Osteoblast (primary cell): ENCODE results near the gene UNC13C. TPM values are rescaled to one million over a fixed set of nuclear protein-coding genes. Genes with fewer than 3 reads are reported as not detected.
"Not testable (repeated sequence)": the region's sequence is repeated elsewhere in the genome, so short reads cannot be mapped to it uniquely, and the experiment has no call there.

Experiments
- DNase-seq: peaks from one replicate; pipeline ENCODE4 v3.0.0; 2011; ENCODE audit warnings: low spot score, mixed read lengths; ENCODE audit not compliant: insufficient read length; ENCODE audit errors: missing footprints
- H2AFZ ChIP-seq: 2 replicates; pipeline ENCODE4 v1.6.0; 2011; ENCODE audit warnings: mild to moderate bottlenecking, low read length
- H3K27ac ChIP-seq: 2 replicates; pipeline ENCODE4 v1.5.1; 2011; ENCODE audit warnings: mild to moderate bottlenecking, low read depth, low read length, moderate library complexity
- H3K27me3 ChIP-seq: 2 replicates; pipeline ENCODE4 v1.6.0; 2012; ENCODE audit warnings: mild to moderate bottlenecking, control low read depth, inconsistent platforms, low read length, moderate library complexity; ENCODE audit not compliant: insufficient read depth
- H3K36me3 ChIP-seq: 2 replicates; pipeline ENCODE4 v1.5.1; 2011; ENCODE audit warnings: mild to moderate bottlenecking, low read length, control low read depth, moderate library complexity; ENCODE audit not compliant: insufficient read depth
- H3K4me1 ChIP-seq: 2 replicates; pipeline ENCODE4 v1.5.1; 2011; ENCODE audit warnings: mild to moderate bottlenecking, low read length, control low read depth, moderate library complexity; ENCODE audit not compliant: insufficient read depth
- H3K4me2 ChIP-seq: 2 replicates; pipeline ENCODE4 v1.6.0; 2011; ENCODE audit warnings: mild to moderate bottlenecking, low read length; ENCODE audit not compliant: insufficient read depth
- H3K4me3 ChIP-seq: fragments of 200-600 bp; sonication (generic); 3 replicates; pipeline ENCODE4 v1.5.1; 2012; ENCODE audit warnings: mild to moderate bottlenecking, low read length, inconsistent platforms; ENCODE audit not compliant: insufficient read depth
- H3K79me2 ChIP-seq: 2 replicates; pipeline ENCODE4 v1.6.0; 2012; ENCODE audit warnings: mild to moderate bottlenecking, low read length, control low read depth, inconsistent platforms; ENCODE audit not compliant: insufficient read depth
- H3K9me3 ChIP-seq: 2 replicates; pipeline ENCODE4 v1.5.1; 2011; ENCODE audit warnings: low read depth, low read length, control low read depth
- H4K20me1 ChIP-seq: 2 replicates; pipeline ENCODE4 v1.6.0; 2012; ENCODE audit warnings: mild to moderate bottlenecking, low read length, control low read depth; ENCODE audit not compliant: insufficient read depth
- total RNA-seq: library from RNA; depleted of rRNA; stranded (reverse); fragments of >200 nt; gene quantifications from 2 replicates; pipeline ENCODE4 v1.2.3, GENCODE V29; 2012
- TF ChIP-seq, protein P1 (sequence below): IDR thresholded peaks from 2 replicates; pipeline ENCODE4 v1.5.1; 2011; ENCODE audit warnings: mild to moderate bottlenecking, low read depth, low read length, moderate library complexity; ENCODE audit errors: extremely low read depth

Gene UNC13C
- total RNA-seq, 1 donor: not detected

- no peak for DNase-seq
- H3K36me3 ChIP-seq: no peaks in the 10 kb centered on the region
- no peaks in the 10 kb centered on the region for H4K20me1 ChIP-seq
- no peak overlapping the region for H2AFZ ChIP-seq
- no peaks in the 10 kb centered on the region for H3K79me2 ChIP-seq
- no peaks in the 10 kb centered on the region for H3K4me1 ChIP-seq
- no peak overlapping the region for H3K4me2 ChIP-seq
- no peaks in the 10 kb centered on the region for H3K27me3 ChIP-seq
- TF ChIP-seq, protein P1, sequence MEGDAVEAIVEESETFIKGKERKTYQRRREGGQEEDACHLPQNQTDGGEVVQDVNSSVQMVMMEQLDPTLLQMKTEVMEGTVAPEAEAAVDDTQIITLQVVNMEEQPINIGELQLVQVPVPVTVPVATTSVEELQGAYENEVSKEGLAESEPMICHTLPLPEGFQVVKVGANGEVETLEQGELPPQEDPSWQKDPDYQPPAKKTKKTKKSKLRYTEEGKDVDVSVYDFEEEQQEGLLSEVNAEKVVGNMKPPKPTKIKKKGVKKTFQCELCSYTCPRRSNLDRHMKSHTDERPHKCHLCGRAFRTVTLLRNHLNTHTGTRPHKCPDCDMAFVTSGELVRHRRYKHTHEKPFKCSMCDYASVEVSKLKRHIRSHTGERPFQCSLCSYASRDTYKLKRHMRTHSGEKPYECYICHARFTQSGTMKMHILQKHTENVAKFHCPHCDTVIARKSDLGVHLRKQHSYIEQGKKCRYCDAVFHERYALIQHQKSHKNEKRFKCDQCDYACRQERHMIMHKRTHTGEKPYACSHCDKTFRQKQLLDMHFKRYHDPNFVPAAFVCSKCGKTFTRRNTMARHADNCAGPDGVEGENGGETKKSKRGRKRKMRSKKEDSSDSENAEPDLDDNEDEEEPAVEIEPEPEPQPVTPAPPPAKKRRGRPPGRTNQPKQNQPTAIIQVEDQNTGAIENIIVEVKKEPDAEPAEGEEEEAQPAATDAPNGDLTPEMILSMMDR: no peak
- no peak overlapping the region for H3K4me3 ChIP-seq
- H3K27ac ChIP-seq: no peak overlapping the region
- H3K9me3 ChIP-seq: no peaks in the 10 kb centered on the region
These were observed 410.5 kb downstream of the UNC13C start for GRCh38 chr15:54388746-54389145.

- no peaks in the 10 kb centered on the region for H3K27me3 ChIP-seq
- H4K20me1 ChIP-seq: no peaks in the 10 kb centered on the region
- TF ChIP-seq, protein P1: no peak
- no peak for DNase-seq
- H2AFZ ChIP-seq: no peak overlapping the region
- H3K4me2 ChIP-seq: no peak overlapping the region
- H3K27ac ChIP-seq: no peak overlapping the region
- H3K4me3 ChIP-seq: no peak overlapping the region
- no peaks in the 10 kb centered on the region for H3K79me2 ChIP-seq
- H3K36me3 ChIP-seq: no peaks in the 10 kb centered on the region
- H3K4me1 ChIP-seq: no peaks in the 10 kb centered on the region
- no peaks in the 10 kb centered on the region for H3K9me3 ChIP-seq
These were observed 432.2 kb downstream of the UNC13C start for GRCh38 chr15:54410481-54410880.

GRCh38 chr15:54424171-54424570 is 445.9 kb downstream of the UNC13C start:
- H3K36me3 ChIP-seq: no peaks in the 10 kb centered on the region
- peaks cover 3% of the 10 kb centered on the region for H3K9me3 ChIP-seq
- H3K27ac ChIP-seq: no peak overlapping the region
- no peaks in the 10 kb centered on the region for H3K79me2 ChIP-seq
- no peak overlapping the region for H3K4me2 ChIP-seq
- no peaks in the 10 kb centered on the region for H3K27me3 ChIP-seq
- no peak for DNase-seq
- H4K20me1 ChIP-seq: no peaks in the 10 kb centered on the region
- no peak overlapping the region for H3K4me3 ChIP-seq
- no peaks in the 10 kb centered on the region for H3K4me1 ChIP-seq
- H2AFZ ChIP-seq: no peak overlapping the region
- TF ChIP-seq, protein P1: no peak

GRCh38 chr15:54428596-54428995 is 450.4 kb downstream of the UNC13C start:
- H3K4me3 ChIP-seq: no peak overlapping the region
- no peak overlapping the region for H3K4me2 ChIP-seq
- H3K79me2 ChIP-seq: no peaks in the 10 kb centered on the region
- H2AFZ ChIP-seq: no peak overlapping the region
- H4K20me1 ChIP-seq: no peaks in the 10 kb centered on the region
- no peak overlapping the region for H3K27ac ChIP-seq
- H3K9me3 ChIP-seq: peaks cover 3% of the 10 kb centered on the region
- TF ChIP-seq, protein P1: no peak
- DNase-seq: no peak
- no peaks in the 10 kb centered on the region for H3K36me3 ChIP-seq
- H3K4me1 ChIP-seq: no peaks in the 10 kb centered on the region
- no peaks in the 10 kb centered on the region for H3K27me3 ChIP-seq

- not testable (repeated sequence) for H3K27me3 ChIP-seq, H3K4me1 ChIP-seq, H2AFZ ChIP-seq, H3K9me3 ChIP-seq, H4K20me1 ChIP-seq, H3K4me3 ChIP-seq, H3K36me3 ChIP-seq, H3K79me2 ChIP-seq, DNase-seq, H3K4me2 ChIP-seq, H3K27ac ChIP-seq
These were observed 472.0 kb downstream of the UNC13C start for GRCh38 chr15:54450288-54450687.
